ENCODE results near the gene KCNT1. TPM values are rescaled to one million over a fixed set of nuclear protein-coding genes. Genes with fewer than 3 reads are reported as not detected.

Gene KCNT1
- total RNA-seq, 1 experiment from 2014 or later, result 0.51 TPM

DNA sequence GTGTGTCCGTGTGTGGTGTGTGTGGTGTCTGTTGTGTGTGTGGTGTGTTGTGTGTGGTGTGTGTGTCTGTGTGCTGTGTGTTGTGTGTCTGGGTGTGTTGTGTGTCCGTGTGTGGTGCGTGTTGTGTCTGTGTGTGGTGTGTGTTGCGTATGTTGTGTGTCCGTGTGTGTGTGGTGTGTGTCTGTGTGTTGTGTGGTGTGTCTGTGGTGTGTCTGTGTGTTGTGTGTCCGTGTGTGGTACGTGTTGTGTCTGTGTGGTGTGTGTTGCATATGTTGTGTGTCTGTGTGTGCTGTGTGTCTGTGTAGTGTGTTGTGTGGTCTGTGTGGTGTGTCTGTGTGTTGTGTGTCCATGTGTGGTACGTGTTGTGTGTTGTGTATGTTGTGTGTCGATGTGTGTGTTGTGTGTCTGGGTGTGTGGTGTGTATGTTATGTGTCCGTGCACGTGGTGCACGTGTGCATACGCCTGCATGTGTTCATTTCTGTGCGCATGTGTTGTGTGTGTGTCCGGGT lies 72.3 kb downstream of the KCNT1 start:
- Histone ChIP-seq H3K27me3 (no peaks in the 10 kb centered on the region), H3K36me3 (no peaks in the 10 kb centered on the region), H3K27ac (no peak overlapping the region), H3K9me3 (replicated peaks) (no peaks in the 10 kb centered on the region), H3K4me3 (no peak overlapping the region), H3K4me1 (no peaks in the 10 kb centered on the region)
- no peak for DNase-seq

DNA sequence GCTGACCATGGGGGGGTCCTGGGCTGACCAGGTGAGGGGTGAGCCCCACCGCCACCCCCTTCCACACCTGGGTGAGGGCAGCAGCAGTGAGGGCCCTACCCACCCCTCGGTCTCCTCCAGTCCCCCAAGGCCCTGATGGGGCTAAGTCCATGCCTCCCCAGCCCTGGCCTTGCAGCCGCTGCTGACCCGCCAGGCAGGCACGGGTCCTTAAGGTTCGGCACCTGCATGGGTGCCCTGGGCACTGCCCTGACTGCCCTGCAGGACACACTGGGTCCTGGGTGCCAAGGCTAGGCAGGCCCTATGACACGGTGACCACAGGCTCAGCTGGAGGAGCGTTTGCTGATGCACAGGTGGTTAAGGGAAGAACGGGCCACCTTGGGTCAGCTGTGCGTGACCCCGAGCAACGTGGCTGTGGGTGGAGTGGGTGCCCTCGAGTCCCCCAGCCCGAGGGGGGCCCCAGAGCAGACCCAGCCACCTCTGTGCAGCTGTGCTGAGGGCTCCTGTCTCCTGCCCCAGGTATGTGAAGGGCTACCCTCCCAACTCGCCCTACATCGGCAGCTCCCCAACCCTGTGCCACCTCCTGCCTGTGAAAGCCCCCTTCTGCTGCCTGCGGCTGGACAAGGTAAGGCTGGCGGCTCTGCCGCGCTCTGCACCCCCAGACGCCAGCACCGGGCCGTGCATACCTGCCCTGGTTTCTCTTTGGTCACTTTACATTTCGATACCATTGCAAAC lies 73.0 kb downstream of the KCNT1 start:
- Histone ChIP-seq H3K27ac (no peak overlapping the region), H3K4me1 (no peaks in the 10 kb centered on the region), H3K4me3 (no peak overlapping the region), H3K36me3 (no peaks in the 10 kb centered on the region), H3K9me3 (replicated peaks) (no peaks in the 10 kb centered on the region), H3K27me3 (peaks cover 4% of the 10 kb centered on the region; the same call in 1 of the 2 replicates)
- DNase-seq, result no peak

DNA sequence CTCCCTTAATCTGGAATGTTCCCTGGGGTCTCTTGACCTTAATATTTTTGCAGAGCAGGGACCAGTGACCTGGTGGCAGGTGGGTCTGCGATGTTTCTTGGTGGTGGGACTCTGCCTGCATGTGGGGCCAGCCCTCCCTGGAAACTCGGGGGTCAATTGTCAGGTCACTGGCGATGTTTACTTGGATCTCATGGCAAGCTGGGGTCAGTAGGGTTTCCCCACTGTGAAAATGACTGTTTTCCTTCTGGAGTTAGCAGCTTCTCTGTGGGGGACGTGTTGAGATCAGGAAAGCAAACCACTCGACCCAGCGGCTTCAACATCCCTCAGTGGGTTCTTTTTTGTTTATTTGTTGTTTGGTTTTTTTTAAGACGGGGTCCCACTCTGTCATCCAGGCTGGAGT lies 73.9 kb downstream of the KCNT1 start:
- Histone ChIP-seq H3K36me3 (no peaks in the 10 kb centered on the region), H3K27ac (no peak overlapping the region), H3K9me3 (replicated peaks) (no peaks in the 10 kb centered on the region), H3K4me1 (no peaks in the 10 kb centered on the region), H3K27me3 (peaks cover 4% of the 10 kb centered on the region; the same call in 1 of the 2 replicates), H3K4me3 (no peak overlapping the region)
- no peak for DNase-seq

DNA sequence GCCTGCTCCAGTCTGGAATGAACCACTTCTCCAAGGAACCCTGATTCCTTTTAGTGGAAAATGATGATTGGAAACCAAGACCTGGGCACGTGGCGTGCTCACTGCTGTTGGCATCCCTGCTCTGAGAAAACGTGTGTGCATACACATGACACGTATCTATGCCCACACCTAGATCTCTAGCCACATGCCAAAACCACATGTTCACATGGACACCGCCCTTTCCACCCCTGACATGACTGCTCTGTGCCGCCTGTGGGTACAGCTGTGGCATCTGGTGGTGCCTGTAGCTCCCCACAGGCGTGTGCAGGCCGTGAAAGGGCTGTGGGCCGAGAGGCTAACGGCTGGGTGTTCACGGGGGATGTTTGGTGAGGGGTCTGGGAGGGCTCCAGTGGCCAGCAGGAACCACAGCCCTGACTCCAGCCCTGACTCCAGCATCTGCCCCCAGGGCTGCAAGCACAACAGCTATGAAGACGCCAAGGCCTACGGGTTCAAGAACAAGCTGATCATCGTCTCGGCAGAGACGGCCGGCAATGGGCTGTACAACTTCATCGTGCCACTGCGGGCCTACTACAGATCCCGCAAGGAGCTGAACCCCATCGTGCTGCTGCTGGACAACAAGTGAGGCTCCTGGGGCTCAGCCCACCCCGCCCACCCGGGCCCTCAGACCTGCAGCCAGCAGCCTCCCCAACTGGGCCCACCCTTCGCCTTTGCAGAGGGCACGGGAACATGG lies 75.1 kb downstream of the KCNT1 start:
- Histone ChIP-seq H3K4me1 (no peaks in the 10 kb centered on the region), H3K36me3 (no peaks in the 10 kb centered on the region), H3K27ac (no peak overlapping the region), H3K4me3 (no peak overlapping the region), H3K9me3 (replicated peaks) (no peaks in the 10 kb centered on the region), H3K27me3 (peaks cover 9% of the 10 kb centered on the region)
- DNase-seq, result no peak

DNA sequence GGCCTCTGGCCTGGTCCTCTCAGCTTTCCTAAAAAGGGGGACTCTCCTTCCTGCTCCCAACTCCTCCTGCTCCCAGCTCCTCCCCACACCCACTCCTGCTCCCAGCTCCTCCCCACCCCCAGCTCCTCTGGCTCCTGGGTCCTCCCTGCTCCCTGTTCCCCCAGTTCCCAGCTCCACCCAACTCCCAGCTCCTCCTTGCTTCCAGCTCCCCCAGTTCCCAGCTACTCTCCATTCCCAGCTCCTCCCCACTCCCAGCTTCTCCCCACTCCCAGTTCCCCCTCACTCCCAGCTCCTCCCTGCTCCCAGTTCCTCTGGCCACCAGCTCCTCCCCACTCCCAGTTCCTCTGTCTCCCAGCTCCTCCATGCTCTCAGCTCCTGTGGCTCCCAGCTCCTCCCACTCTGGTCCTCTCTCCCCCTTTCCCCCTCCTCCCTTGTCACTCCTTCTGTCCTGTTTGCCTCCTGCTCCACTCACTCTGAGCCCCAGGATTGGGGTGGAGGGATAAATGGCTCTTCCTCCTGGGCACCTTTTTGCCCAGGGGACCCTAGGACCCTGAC lies 75.7 kb downstream of the KCNT1 start:
- no peaks in the 10 kb centered on the region for H3K4me1 ChIP-seq

DNA sequence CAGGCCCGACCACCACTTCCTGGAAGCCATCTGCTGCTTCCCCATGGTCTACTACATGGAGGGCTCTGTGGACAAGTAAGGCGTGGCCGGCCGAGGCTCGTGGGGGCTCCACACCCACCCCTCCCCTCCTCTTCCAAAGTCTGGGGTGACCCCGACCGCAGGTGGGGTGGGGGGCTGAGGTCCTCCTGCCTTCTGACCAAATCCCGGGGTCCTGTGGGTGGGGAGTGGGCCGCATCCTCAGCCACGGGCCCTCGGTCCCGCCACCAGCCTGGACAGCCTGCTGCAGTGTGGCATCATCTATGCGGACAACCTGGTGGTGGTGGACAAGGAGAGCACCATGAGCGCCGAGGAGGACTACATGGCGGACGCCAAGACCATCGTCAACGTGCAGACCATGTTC lies 76.4 kb downstream of the KCNT1 start:
- Histone ChIP-seq H3K27ac (no peak overlapping the region), H3K4me3 (no peak overlapping the region), H3K36me3 (no peaks in the 10 kb centered on the region), H3K27me3 (peaks cover 20% of the 10 kb centered on the region), H3K9me3 (replicated peaks) (no peaks in the 10 kb centered on the region), H3K4me1 (no peaks in the 10 kb centered on the region)
- DNase-seq, result no peak

More for the DNA sequence above, 75.7 kb downstream of the KCNT1 start:
- DNase-seq, result no peak
- Histone ChIP-seq H3K27ac (no peak overlapping the region), H3K9me3 (replicated peaks) (no peaks in the 10 kb centered on the region), H3K36me3 (no peaks in the 10 kb centered on the region), H3K27me3 (peaks cover 14% of the 10 kb centered on the region), H3K4me3 (no peak overlapping the region)

DNA sequence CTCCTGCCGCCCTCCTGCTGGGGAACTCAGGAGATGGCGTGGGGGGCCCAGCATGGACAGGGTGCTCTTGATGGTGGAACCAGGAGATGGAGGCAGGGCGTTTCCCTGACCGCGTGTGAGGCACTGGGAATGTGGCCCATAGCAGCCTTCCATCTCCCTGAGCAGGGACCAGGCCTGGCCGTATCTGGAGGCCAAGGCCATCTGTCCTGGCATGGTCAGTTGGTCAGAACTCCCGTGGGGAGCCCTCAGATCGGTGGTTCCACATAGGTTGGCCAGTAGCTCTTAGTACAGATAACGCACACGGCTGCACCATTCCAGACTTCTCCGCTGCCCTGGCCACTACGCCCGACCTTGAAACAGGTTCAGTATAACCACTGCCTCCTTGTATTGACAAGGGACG lies 77.6 kb downstream of the KCNT1 start:
- Histone ChIP-seq H3K4me3 (no peak overlapping the region), H3K27ac (no peak overlapping the region), H3K27me3 (peaks cover 20% of the 10 kb centered on the region), H3K36me3 (no peaks in the 10 kb centered on the region), H3K9me3 (replicated peaks) (no peaks in the 10 kb centered on the region), H3K4me1 (no peaks in the 10 kb centered on the region)
- DNase-seq, result no peak

DNA sequence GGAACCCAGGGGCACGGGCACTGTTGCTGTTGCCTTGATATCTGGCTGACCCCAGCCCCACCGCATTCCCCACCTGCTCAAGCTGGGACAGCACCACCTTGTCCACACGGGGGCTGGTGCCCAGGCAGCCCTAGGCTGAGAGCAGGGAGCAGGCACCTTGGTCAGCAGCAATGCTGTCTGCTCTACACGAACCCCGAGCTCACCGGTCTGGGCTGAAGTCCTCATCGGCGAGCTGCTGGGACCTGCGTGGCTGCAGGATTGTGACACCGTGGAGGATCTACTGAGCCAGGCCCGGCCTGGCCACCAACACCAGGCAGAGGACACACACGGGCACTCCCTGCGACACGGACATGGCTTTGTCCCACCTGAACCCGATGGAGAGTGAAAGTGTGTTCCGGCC lies 78.1 kb downstream of the KCNT1 start:
- DNase-seq, result no peak
- H3K27me3 ChIP-seq, result peaks cover 20% of the 10 kb centered on the region
- H3K4me3 ChIP-seq, result no peak overlapping the region
- H3K36me3 ChIP-seq, result no peaks in the 10 kb centered on the region
- H3K27ac ChIP-seq, result no peak overlapping the region
- H3K9me3 ChIP-seq (replicated peaks), result no peaks in the 10 kb centered on the region
- H3K4me1 ChIP-seq, result no peaks in the 10 kb centered on the region

DNA sequence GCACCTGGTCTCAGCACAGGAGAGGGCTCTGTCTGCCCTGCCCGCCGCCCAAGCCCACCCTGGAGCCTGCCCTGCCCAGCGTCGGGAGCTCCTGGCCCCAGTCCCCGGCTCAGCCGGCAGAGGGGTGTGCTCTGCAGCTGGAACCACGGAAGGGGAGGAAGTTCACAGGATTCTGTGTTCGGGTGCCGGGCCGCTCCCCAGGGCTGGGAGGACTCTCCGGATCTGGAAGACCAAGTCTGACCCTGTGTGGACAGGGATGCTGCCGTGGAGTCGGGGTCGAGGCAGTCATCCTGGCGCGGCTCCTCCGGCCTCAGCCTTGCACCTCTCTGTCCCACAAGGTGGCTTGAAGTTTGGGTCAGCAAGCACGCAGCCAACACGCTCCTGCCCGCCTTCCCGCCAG lies 78.6 kb downstream of the KCNT1 start:
- H3K27me3 ChIP-seq, result peaks cover 20% of the 10 kb centered on the region
- no peaks in the 10 kb centered on the region for H3K9me3 ChIP-seq (replicated peaks)
- DNase-seq, result no peak
- no peaks in the 10 kb centered on the region for H3K4me1 ChIP-seq
- no peaks in the 10 kb centered on the region for H3K36me3 ChIP-seq
- no peak overlapping the region for H3K27ac ChIP-seq
- H3K4me3 ChIP-seq, result no peak overlapping the region

DNA sequence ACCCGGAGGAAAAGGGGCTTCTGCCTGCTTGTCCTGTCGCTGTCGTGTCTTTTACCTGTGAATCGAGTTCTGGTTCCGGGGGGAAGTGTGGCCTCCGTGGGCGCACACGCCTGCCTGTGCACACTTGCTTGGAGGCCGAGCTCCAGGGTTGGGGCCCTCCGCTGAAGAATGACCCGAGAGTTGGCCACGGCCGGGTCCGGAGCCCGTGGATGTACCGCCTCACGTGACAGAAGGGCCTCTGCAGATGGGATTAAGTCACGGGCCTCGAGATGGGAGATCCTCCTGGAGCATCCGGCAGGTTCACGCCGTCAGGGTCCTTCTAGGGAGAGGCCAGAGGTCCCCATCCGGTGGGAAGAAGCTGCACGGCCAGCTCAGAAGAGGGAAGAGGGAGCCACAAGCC lies 81.0 kb downstream of the KCNT1 start:
- H3K27ac ChIP-seq, result no peak overlapping the region

DNA sequence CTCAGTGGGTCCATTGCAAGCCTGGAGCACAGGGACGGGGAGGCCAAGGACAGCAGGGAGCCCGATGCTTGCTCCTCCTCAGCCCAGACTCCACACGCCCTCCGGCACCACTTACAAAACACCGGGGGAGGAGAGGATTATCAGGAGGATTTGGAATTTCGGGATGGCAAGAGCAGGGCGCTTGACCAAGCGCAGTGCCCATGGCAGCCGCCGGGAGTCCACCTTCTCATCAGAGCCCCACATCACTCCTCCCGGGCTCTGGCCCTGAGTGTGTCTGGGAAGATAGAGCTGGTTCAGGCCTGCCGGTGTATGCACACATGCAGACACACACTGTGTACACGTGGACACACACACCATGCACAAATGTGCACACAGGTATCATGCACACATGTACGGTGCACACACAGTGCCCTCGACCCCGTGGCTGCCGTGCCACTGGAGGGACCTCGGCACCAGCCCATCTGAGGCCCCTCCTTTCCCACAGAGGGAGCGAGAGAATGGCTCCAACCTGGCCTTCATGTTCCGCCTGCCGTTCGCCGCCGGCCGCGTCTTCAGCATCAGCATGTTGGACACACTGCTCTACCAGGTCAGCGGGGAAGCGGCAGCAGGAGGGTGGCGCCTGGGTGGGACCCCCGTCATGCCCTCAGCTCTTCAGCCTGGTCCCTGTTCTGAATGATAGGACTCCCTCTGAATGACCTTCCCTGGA lies 81.7 kb downstream of the KCNT1 start:
- no peaks in the 10 kb centered on the region for H3K4me1 ChIP-seq
- no peaks in the 10 kb centered on the region for H3K36me3 ChIP-seq
- DNase-seq, result no peak
- H3K9me3 ChIP-seq (replicated peaks), result no peaks in the 10 kb centered on the region
- H3K27ac ChIP-seq, result no peak overlapping the region
- no peak overlapping the region for H3K4me3 ChIP-seq
- peaks cover 37% of the 10 kb centered on the region for H3K27me3 ChIP-seq

More for the DNA sequence above, 81.0 kb downstream of the KCNT1 start:
- Histone ChIP-seq H3K4me3 (no peak overlapping the region), H3K4me1 (no peaks in the 10 kb centered on the region), H3K9me3 (replicated peaks) (no peaks in the 10 kb centered on the region), H3K27me3 (peaks cover 30% of the 10 kb centered on the region), H3K36me3 (no peaks in the 10 kb centered on the region)
- no peak for DNase-seq

DNA sequence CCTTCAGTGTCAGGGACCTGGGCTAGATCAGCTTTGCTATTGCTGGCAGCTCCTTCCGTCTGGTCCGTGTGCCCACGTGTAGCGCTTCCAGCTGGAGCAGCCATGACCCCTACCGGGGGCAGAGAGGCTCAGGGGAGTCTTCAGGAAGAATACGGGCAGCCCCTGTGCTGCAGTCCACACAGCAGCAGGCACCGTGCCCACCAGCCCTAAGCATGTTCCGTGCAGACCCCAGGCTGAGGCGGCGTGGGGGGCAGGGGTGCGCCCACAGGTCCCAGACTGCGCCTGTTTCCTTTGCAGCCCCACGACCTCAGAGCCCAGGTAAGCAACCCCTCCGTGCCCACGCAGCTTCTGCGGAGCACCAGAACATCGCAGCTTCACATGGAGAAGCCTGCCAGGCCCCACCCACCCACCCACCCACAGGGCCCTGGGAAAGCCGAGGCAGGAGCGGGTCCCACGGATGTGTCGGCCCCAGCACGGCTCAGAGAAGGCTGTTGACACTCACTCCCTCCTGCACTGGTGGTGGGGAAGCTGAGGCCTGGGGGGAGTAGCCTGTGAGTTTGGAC lies 83.1 kb downstream of the KCNT1 start:
- H3K9me3 ChIP-seq (replicated peaks), result no peaks in the 10 kb centered on the region
- no peaks in the 10 kb centered on the region for H3K36me3 ChIP-seq
- H3K27me3 ChIP-seq, result peaks cover 47% of the 10 kb centered on the region
- no peak overlapping the region for H3K4me3 ChIP-seq
- no peak for DNase-seq
- H3K27ac ChIP-seq, result no peak overlapping the region
- H3K4me1 ChIP-seq, result no peaks in the 10 kb centered on the region

DNA sequence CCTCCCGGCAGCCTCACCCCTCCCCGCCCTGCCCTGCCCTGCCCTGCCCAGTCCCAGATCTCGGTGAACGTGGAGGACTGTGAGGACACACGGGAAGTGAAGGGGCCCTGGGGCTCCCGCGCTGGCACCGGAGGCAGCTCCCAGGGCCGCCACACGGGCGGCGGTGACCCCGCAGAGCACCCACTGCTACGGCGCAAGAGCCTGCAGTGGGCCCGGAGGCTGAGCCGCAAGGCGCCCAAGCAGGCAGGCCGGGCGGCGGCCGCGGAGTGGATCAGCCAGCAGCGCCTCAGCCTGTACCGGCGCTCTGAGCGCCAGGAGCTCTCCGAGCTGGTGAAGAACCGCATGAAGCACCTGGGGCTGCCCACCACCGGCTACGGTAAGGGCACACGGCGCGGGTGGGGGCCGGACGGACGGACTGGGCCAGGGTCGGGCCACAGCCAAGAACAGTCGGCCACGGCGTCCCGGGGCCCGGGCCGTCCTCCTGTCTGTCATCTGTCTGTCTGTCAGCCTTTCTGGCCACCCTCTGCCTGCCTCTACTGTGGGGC lies 84.2 kb downstream of the KCNT1 start:
- no peaks in the 10 kb centered on the region for H3K36me3 ChIP-seq
- no peak for DNase-seq
- no peaks in the 10 kb centered on the region for H3K4me1 ChIP-seq
- no peaks in the 10 kb centered on the region for H3K9me3 ChIP-seq (replicated peaks)
- no peak overlapping the region for H3K4me3 ChIP-seq
- H3K27ac ChIP-seq, result no peak overlapping the region
- peaks cover 52% of the 10 kb centered on the region for H3K27me3 ChIP-seq

DNA sequence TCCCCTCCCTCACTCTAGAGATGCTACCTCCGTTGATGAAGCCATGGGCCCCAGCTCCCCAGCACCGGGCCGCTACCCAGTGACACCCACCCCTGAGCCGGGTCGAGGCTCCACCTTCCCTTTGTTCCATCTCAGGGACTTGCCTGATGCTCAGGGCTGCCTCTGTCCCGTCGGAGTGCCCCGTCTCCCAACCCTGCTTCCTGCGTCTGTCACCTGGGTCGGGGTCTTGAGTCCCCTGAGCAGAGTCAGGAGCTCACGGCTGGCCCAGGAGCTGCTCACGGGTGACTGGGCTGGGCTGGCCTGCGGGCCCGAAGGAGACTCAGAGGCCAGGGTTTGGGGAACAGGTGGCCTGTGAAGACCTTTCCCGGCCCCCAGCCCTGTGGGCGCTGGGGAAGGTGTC lies 85.3 kb downstream of the KCNT1 start:
- no peak overlapping the region for H3K27ac ChIP-seq
- H3K36me3 ChIP-seq, result no peaks in the 10 kb centered on the region
- no peak for DNase-seq
- no peaks in the 10 kb centered on the region for H3K9me3 ChIP-seq (replicated peaks)
- no peak overlapping the region for H3K4me3 ChIP-seq
- H3K27me3 ChIP-seq, result peaks cover 54% of the 10 kb centered on the region
- H3K4me1 ChIP-seq, result no peaks in the 10 kb centered on the region

Measured in SJCRH30 (cell line).